ENCODE data around the gene ZBED1.
"Not testable (repeated sequence)": the region's sequence is repeated elsewhere in the genome, so short reads cannot be mapped to it uniquely, and the experiment has no call there.

The ZBED1 gene

DNA sequence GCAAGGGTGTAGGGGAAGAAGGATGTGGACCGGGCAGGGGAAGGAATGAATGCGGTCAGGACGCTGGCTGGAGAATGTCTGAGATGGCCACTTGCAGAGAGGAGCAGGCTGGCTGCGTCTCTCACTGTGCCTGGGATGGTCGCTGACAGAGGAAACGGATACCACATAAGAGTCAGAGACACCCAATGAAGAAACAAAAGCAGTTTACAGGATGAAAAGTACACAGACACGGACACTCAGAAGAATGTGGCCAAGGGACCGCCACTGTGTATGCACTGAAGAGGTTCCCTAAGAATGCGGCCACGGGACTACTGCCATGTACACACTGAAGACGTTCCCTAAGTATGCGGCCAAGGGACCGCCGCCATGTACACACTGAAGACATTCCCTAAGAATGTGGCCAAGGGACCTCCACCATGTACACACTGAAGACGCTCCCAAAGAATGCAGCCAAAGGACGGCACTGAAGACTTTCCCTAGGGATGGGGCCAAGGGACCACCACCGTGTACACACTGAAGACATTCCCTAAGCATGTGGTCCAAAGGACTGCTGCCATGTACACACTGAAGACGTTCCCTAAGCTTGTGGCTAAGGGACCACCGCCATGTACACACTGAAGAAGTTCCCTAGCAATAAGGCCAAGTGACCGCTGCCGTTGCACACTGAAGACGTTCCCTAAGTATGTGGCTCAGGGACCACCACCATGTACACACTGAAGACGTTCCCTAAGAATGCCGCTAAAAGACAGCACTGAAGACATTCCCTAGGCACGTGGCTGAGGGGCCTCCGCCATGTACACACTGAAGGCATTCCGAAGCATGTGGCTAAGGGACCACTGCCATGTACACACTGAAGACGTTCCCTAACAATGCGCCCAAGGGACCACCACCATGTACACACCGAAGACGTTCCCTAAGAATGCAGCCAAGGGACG lies 32.2 kb downstream of the ZBED1 start:
- DNase-seq (ENCODE audit: low spot score): no peak
- in situ Hi-C loops (cut with MboI; ENCODE audit: low sequenced_read_pairs, unreplicated experiment): no loop called here
- TF ChIP-seq, protein P1, sequence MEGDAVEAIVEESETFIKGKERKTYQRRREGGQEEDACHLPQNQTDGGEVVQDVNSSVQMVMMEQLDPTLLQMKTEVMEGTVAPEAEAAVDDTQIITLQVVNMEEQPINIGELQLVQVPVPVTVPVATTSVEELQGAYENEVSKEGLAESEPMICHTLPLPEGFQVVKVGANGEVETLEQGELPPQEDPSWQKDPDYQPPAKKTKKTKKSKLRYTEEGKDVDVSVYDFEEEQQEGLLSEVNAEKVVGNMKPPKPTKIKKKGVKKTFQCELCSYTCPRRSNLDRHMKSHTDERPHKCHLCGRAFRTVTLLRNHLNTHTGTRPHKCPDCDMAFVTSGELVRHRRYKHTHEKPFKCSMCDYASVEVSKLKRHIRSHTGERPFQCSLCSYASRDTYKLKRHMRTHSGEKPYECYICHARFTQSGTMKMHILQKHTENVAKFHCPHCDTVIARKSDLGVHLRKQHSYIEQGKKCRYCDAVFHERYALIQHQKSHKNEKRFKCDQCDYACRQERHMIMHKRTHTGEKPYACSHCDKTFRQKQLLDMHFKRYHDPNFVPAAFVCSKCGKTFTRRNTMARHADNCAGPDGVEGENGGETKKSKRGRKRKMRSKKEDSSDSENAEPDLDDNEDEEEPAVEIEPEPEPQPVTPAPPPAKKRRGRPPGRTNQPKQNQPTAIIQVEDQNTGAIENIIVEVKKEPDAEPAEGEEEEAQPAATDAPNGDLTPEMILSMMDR (IDR thresholded peaks at IDR 0.05; ENCODE audit: borderline replicate concordance, control extremely low read depth, extremely low read depth, insufficient read depth, missing control alignments): no peak

- in situ Hi-C loops (cut with MboI; ENCODE audit: low sequenced_read_pairs, unreplicated experiment): no loop called here
- TF ChIP-seq, protein P1 (IDR thresholded peaks at IDR 0.05; ENCODE audit: borderline replicate concordance, control extremely low read depth, extremely low read depth, insufficient read depth, missing control alignments): no peak
- DNase-seq (ENCODE audit: low spot score): no peak
Observed at GRCh38 chrX:2466876-2467656, 33.7 kb downstream of the ZBED1 start.

- in situ Hi-C loops (cut with MboI; ENCODE audit: low sequenced_read_pairs, unreplicated experiment): no loop called here
- TF ChIP-seq, protein P1 (IDR thresholded peaks at IDR 0.05; ENCODE audit: borderline replicate concordance, control extremely low read depth, extremely low read depth, insufficient read depth, missing control alignments): no peak
- no peak for DNase-seq (ENCODE audit: low spot score)
Observed at GRCh38 chrX:2464677-2465166, 36.1 kb downstream of the ZBED1 start.

- no peak for DNase-seq (ENCODE audit: low spot score)
- TF ChIP-seq, protein P1 (IDR thresholded peaks at IDR 0.05; ENCODE audit: borderline replicate concordance, control extremely low read depth, extremely low read depth, insufficient read depth, missing control alignments): no peak
Observed at GRCh38 chrX:2463973-2464676, 36.7 kb downstream of the ZBED1 start.

DNA sequence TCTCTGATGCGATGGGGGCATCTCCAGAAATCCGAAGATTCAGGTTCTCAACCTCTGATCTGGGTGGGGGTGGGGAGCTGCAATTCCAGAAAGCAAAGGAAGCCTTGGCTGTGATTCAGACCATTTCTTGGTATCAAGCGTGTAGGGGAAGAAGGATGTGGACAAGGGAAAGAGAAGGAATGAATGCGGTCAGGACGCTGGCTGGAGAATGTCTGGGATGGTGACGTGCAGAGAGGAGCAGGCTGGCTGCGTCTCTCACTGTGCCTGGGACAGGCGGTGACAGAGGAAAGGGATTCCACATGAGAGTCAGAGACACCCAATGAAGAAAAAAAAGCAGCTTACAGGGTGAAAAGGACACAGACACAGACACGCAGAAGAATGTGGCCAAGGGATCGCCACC lies 37.3 kb downstream of the ZBED1 start:
- in situ Hi-C loops (cut with MboI; ENCODE audit: low sequenced_read_pairs, unreplicated experiment); DNase-seq (ENCODE audit: low spot score): not testable (repeated sequence)

More at GRCh38 chrX:2463973-2464676, 36.7 kb downstream of the ZBED1 start:
- in situ Hi-C loops (cut with MboI; ENCODE audit: low sequenced_read_pairs, unreplicated experiment): no loop called here

DNA sequence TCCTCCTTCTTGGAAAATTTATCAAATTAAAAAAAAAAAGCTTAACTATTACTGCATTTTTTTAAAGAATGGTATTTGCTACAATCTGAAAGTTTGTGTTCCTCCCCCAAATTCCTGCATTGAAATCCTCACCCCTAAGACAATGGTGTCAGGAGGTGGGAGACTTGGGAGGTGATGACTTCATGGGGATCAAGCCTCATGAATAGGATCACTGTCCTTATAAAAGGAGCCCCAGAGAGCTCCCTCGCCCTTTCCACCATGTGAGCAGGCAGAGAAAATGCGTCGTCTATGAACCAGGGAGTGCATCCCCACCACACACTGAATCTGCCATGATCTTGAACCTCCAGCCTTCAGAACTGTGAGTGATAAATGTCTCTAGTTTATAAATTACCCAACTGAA lies 38.0 kb downstream of the ZBED1 start:
- TF ChIP-seq, protein P1 (IDR thresholded peaks at IDR 0.05; ENCODE audit: borderline replicate concordance, control extremely low read depth, extremely low read depth, insufficient read depth, missing control alignments): no peak
- no peak for DNase-seq (ENCODE audit: low spot score)
- in situ Hi-C loops (cut with MboI; ENCODE audit: low sequenced_read_pairs, unreplicated experiment): no loop called here

Data from GM13976 (cell line).